ENCODE measurements around the gene CADM1.

CADM1 gene

GRCh38 chr11:115515647-115516395, 11.6 kb upstream of the CADM1 start:
- DNase-seq: no peak

- DNase-seq: no peak
Measured at GRCh38 chr11:115506954-115507675, 2.9 kb upstream of the CADM1 start.

GRCh38 chr11:115505175-115505574, 960 bp upstream of the CADM1 start:
- no peak for DNase-seq

- DNase-seq: no peak
Measured at GRCh38 chr11:115503886-115504275, 334 bp downstream of the CADM1 start.

DNA sequence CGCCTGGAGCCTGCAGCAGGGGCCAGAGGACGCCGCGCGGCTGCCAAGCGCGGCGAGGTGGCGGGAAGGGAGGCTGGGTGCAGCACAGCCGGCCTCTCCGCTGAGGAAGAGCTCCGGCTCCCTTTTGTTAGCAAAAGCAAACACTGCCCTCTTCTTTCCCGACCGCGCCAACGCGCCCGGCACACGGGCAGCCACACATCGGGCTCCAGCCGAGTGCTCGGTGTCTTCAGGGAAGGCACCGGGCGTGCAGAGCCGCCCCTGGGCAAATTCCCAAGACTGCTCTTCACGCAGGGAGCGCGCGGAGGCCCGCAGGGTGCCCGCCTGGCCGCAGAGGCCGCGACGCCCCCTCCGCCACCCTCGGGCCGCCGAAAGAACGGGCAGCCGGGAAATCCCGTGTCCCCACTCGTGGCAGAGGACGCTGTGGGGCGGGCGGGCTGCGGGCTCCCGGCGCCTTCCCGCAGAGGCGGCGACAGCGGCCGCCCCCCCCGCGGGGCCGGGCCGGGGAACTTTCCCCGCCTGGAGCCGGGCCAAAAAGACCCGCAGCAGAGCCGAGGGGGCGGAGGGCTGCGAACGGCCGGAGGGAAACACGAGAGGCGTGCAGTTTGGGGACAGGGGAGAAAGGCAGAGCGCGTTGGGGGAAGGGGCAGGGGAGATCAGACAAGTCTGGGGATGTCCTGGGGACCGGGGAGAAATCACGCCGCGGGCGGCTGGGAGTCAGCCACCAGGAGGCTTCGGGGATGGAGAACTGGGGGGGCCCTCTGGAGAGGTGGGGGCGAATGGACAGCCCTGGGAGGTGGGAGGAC, 931 bp downstream of the CADM1 start:
- DNase-seq: no peak

DNA sequence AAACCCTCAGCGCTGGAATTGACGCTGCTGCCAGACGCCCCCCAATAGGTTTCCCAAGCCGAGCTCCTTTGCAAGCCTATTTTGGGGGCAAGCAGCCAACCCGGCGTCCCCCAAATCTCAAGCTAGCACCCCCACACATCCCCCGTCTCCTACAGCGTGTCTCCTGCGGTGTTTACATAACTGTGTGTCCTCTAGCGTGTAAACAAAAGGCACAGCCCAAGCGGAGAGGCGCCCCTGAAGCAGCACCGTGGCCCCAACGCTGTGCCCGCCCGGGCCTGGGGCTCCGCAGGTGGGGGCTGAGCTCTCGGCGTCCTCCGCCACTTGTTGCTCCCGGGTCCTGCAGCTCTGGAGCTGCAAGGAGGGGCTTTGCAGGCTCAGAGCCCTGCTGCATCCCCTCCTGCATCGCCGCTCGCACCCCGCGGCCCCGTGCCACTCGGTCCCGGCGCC, 1.6 kb downstream of the CADM1 start:
- DNase-seq: no peak

- no peak for DNase-seq
Measured at GRCh38 chr11:115501893-115502589, 2.2 kb downstream of the CADM1 start.

DNA sequence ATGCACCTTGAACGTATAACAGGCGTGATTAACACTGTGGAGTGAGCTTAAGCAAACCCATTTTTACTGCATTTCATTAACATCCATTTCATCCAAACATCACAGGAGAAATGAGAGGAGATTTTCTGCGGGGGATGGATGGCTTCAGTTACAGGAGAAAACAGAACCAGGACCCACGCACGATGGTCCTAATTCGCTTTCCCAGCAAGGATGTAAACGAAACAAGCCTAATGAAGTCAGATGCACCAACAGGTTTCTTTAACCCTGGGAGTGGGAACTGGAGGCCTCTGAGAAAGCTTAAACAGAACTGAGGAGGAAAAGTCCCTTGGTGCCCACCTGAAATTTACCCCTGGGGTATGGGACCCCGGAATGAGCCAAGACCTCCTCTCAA, 2.7 kb downstream of the CADM1 start:
- no peak for DNase-seq

- DNase-seq: no peak
Measured at GRCh38 chr11:115500547-115501501, 3.4 kb downstream of the CADM1 start.

DNA sequence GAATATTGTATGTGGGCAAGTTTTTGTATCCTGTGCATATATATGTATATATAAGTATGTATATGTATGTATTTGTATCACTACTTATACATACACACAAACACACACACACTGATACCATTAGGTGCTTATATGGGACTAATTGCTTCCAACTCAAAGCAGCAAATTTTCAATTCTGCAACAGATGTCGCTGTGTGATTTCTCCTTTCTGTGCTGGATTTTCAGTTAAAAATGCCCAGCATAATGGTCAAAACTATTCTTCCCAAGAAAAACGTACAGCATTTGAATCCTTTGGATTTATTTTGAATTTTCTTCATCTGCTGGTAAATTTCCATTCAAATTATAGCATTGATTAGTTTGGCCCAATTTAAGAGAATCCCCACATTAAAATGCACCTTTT, 4.3 kb downstream of the CADM1 start:
- DNase-seq: no peak

DNA sequence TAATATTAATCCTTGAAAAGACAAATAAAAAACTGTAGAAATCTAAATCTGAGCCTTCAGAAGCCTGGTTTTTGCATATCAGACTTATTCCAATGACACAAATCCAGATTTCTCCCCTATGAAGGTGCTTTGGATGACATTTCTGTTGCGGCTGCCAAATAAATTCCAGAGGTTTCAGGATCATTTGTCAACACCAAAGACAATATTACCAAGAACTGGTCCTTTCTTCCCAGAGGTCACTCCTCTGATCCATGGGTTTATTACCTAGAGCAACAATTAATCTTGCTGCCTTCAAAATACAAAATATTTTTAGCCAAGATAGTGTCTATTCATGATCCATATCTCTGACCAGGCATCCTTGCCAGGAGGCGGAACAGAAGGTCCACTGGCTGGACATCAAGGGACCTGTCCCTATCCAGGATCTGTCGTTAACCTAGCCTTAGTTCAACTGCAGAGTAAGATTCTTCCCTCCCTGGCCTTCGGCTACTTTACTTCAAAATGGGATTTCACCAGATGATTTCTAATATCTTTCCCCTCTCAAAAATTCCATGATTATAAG, 4.9 kb downstream of the CADM1 start:
- DNase-seq: no peak

GRCh38 chr11:115498354-115498753, 5.9 kb downstream of the CADM1 start:
- DNase-seq: no peak

- no peak for DNase-seq
Measured at GRCh38 chr11:115497303-115497702, 6.9 kb downstream of the CADM1 start.

- DNase-seq: no peak
Measured at GRCh38 chr11:115496892-115497291, 7.3 kb downstream of the CADM1 start.

DNA sequence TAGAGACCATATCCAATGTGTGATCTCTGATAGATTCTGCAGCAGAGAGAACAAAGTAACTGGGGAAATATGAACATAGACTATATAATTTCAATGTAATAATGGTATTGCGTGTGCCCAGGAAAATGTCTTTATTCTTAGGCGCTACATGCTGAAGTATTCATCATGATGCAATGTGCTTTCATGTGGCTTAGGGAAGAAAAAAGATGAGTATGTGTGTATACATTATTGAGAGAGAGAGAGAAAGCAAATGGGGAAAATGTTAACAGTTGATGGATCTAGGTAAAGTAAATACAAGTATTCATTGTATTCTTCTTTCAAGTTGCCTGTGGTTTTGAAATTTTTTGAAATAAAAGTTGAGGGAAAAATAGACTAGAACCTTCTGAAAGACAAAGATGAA, 10.3 kb downstream of the CADM1 start:
- no peak for DNase-seq

DNA sequence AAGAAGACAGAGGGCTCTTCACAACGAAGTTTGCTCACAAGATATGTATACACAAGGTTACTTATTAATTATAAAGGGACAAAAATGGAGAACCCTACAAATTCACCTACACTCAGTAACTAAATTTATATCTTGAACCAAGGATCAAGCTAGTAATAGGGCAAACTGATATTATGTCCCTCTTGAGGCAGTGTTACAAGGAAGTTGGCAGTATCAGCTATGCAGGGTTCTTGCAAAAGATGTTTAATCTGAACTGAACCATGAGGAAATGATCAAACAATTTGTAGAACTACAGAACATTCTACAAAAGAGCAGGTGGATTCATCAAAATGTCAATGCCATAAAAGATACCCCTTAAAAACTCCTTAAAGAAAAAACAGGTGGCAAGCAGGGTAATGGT, 10.7 kb downstream of the CADM1 start:
- no peak for DNase-seq

DNA sequence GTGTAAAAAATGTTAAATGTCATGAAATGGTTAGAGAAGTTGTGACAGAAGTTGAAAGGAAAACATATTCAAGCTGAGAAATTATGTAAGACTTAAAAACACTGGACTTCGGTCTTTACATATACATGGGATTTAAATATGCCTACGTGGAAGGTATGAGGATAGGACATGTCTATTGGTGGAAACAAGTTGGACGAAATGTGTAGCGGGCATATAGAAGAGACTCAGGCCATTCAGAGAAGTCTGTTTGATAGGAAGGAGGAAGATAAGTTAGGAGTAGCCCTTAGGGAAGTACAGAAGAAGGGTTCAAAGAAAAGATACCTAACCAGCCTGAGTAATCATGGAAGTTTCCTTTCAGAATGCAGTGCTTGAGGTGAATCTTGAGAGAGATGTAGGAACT, 14.7 kb downstream of the CADM1 start:
- no peak for DNase-seq

DNA sequence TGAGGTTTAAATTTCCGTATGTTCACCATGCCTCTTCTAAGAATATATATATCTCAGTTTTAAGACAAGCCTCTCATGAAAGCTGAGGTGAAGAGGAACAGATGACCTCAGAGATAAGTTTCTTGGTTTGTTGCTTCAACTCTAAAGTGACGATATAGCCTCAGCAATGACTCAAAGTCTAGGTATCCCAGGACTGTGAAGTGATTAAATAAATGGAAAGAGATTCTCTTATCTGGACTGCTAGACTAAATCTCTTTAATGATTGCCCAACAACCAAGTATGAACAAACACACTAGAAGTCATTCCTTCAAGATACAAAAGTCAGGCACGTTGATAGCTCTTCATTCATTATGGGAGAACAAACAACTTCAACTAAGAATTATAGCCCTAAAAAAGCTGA, 15.3 kb downstream of the CADM1 start:
- DNase-seq: no peak

DNA sequence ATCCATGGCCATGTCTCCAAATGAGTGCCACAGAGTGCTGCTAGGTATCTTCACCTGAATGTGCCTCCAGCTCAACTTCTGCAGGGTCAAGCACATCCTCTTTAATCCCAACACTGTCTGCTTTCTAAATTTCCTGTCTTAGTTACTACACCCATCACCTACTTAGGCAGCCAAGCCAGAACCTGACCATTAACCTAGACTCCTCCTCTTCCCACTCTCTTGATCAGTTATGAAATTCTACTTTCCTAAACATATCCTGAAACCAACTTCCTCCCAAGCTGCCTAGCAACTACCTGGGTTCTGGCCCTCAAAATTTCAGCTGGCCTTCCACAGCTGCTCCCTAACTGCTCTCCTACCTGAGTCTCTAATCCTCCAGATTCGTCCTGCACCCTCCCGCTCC, 22.7 kb downstream of the CADM1 start:
- no peak for DNase-seq

GRCh38 chr11:115480611-115481010, 23.6 kb downstream of the CADM1 start:
- DNase-seq: no peak

DNA sequence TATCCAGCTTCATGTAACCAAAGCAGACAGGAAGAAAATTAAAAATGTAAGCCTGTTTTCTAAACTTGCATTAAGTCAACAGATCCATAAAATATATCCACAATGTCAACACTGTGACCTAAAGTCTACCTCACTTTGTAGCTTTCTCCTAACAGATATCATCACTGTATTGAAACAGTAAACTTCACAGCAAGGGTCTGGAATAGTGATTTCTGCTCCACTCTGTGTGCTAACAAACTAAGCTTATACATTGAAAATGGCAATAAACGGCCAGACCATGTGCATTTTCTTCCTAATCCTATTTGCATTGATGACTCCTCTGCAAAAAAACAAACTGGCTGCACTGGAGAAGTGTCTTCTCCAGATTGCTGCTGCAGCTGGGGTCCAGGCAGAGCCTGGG, 26.8 kb downstream of the CADM1 start:
- no peak for DNase-seq

Measured in T-helper 9 cell (primary cell).